Measurements from ENCODE around the gene ITGB8. TPM values are rescaled to one million over a fixed set of nuclear protein-coding genes. Genes with fewer than 3 reads are reported as not detected.

ITGB8 gene
- total and polyA plus RNA-seq, 9 of the 15 experiments (the other 6 are each of a cell fraction or from before 2014, with no cell fraction given), result under 0.01 to 0.03 (median 0.02) TPM; not detected in 6

GRCh38 chr7:20284771-20285143 is 45.9 kb upstream of the ITGB8 start (continued):
- TF ChIP-seq HMGXB4 (CRISPR knock-in tag; IDR thresholded peaks at IDR 0.05) (no peak), TAF1 (IDR thresholded peaks at IDR 0.05; ENCODE audit: control insufficient read depth, extremely low read depth, insufficient read depth, low read length, severe bottlenecking) (no peak), TCF3 (CRISPR knock-in tag; IDR thresholded peaks at IDR 0.05) (no peak), PPARD (CRISPR knock-in tag; IDR thresholded peaks at IDR 0.05) (no peak)

DNA sequence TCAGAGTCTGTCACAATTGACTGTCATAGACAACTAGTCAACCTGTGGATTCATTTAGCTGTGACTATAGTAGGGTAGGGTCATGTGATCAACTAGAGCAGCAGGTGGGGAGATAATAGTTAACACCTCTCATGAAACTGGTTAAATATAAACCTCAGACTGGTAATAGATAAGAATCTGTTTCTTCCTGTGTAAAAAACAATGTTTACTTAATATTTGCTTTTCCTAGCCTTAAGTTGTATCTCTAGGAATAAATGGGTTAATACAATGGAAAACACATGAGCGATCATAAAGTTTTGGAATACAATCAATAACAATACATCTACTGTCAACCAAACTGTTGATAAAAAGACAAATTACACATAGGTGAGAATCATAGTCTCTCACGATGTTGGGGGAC is 43.4 kb upstream of the ITGB8 start:
- ATAC-seq (no peak), DNase-seq (ENCODE audit: extremely low read depth in 1 of 4, low spot score in 3 of 4) (no peak), FAIRE-seq (no peak)
- Histone ChIP-seq H2AFZ (ENCODE audit: low read depth, low read length) (peak overlapping the region; percentile 49; the same call in 1 of the 2 replicates), H3K9ac (ENCODE audit: insufficient read depth in 1 of 2, low read depth in 2 of 2, low read length in 2 of 2) (no peak overlapping the region), H3K9me3 (replicated peaks; ENCODE audit: control insufficient read depth, insufficient read depth, low read depth, low read length) (no peaks in the 10 kb centered on the region), H4K20me1 (replicated peaks; ENCODE audit: control insufficient read depth, insufficient read depth, low read length) (no peaks in the 10 kb centered on the region), H3K79me2 (ENCODE audit: control insufficient read depth, insufficient read depth, low read length) (no peaks in the 10 kb centered on the region), H3K9me1 (ENCODE audit: control insufficient read depth, insufficient read depth, low read length) (no peaks in the 10 kb centered on the region), H3K4me2 (ENCODE audit: insufficient read depth, low read length) (no peak overlapping the region), H3K27ac (ENCODE audit: extremely low read depth, low read depth, low read length) (no peak overlapping the region), H3K36me3 (ENCODE audit: control insufficient read depth, insufficient read depth, low read length) (no peaks in the 10 kb centered on the region), H3K4me3 (no peak overlapping the region), H3K27me3 (ENCODE audit: control insufficient read depth in 2 of 2, insufficient read depth in 2 of 2, low read length in 2 of 2) (no peaks in the 10 kb centered on the region), H3K4me1 (replicated peaks in 1 of 2; ENCODE audit: control insufficient read depth in 2 of 2, insufficient read depth in 2 of 2, low read length in 2 of 2) (no peaks in the 10 kb centered on the region)
- TF ChIP-seq ZNF140 (CRISPR knock-in tag; IDR thresholded peaks at IDR 0.05), result no peak
- no peak for TF ChIP-seq DNMT1 (IDR thresholded peaks at IDR 0.05)
- TF ChIP-seq TFE3 (CRISPR knock-in tag; IDR thresholded peaks at IDR 0.05), result peak; percentile 61
- 0 out of 2 replicates have a peak, but pooled peaks have one; percentile 9 for TF ChIP-seq USF2 (CRISPR knock-in tag; IDR thresholded peaks at IDR 0.05)
- no peak for TF ChIP-seq JUND (IDR thresholded peaks at IDR 0.05; ENCODE audit: borderline replicate concordance, low read depth, low read length)
- no peak for TF ChIP-seq JUND (tag; IDR thresholded peaks at IDR 0.05; ENCODE audit: borderline replicate concordance, low read depth, low read length)
- no peak for TF ChIP-seq PTTG1 (tag; IDR thresholded peaks at IDR 0.05; ENCODE audit: low read depth)
- TF ChIP-seq FUS (optimal IDR thresholded peaks at IDR 0.05; ENCODE audit: low read depth, low read length), result no peak
- 0 out of 2 replicates have a peak, but pooled peaks have one; percentile 37 for TF ChIP-seq HMBOX1 (IDR thresholded peaks at IDR 0.05)
- WGBS (ENCODE audit: insufficient coverage, low coverage, missing lambda C conversion rate), result 56% methylated on average over 2 of the region's 2 CpGs
- intact Hi-C loops (cut with micrococcal nuclease), result no loop called here
- CTCF ChIA-PET (ENCODE audit: low intra/inter-chr PET ratio), result no interaction called here
- POLR2A ChIA-PET, result no interaction called here
- in situ Hi-C loops (cut with MboI), result no loop called here
- BruUV-seq (replicated peaks), result no TSS peak
